HFFc6 (cell line): Measurements from ENCODE around the gene GCG. TPM values are rescaled to one million over a fixed set of nuclear protein-coding genes. Genes with fewer than 3 reads are reported as not detected.
A peak's percentile ranks its signal among the peaks of the same experiment; 100 is the strongest.

Source experiments
- DNase-seq: peaks from one replicate; pipeline ENCODE4 v3.0.0-alpha.2; 2018
- H3K27ac Mint-ChIP-seq: 2 replicates; pipeline ENCODE4 v1.8.0; 2020; ENCODE audit warnings: mild to moderate bottlenecking, mixed read lengths
- H3K27me3 Mint-ChIP-seq: 2 replicates; pipeline ENCODE4 v1.8.0; 2021; ENCODE audit warnings: mild to moderate bottlenecking, moderate library complexity, mixed read lengths; ENCODE audit not compliant: insufficient read depth
- H3K36me3 Mint-ChIP-seq: 2 replicates; pipeline ENCODE4 v1.8.0; 2021; ENCODE audit warnings: low read depth, mixed read lengths
- H3K4me1 Mint-ChIP-seq: 2 replicates; pipeline ENCODE4 v1.8.0; 2020; ENCODE audit warnings: low read depth, mixed read lengths
- H3K4me3 Mint-ChIP-seq: 2 replicates; pipeline ENCODE4 v1.8.0; 2020; ENCODE audit warnings: mild to moderate bottlenecking, moderate library complexity, mixed read lengths
- H3K9me3 Mint-ChIP-seq: 2 replicates; pipeline ENCODE4 v1.8.0; 2020; ENCODE audit warnings: mild to moderate bottlenecking, mixed read lengths
- CTCF ChIP-seq: fragments of 200-600 bp; sonication (generic); IDR thresholded peaks from 2 replicates; pipeline ENCODE4 v1.5.0; 2021; ENCODE audit warnings: antibody characterized with exemption, mild to moderate bottlenecking
- total RNA-seq, 6 experiments: library from RNA; stranded (reverse); fragmentation: NEBNext Ultra II Directional; extraction: Animal tissue kit (Norgen Biotek cat#: 25700); gene quantifications; 2 replicates in 1 of 6; 3 replicates in 5 of 6; pipeline ENCODE4 v1.2.3, GENCODE V29; 2021

Gene GCG
- total RNA-seq, 6 experiments from 2014 or later = not detected

- Mint-ChIP-seq H3K4me1 (peaks cover 25% of the 10 kb centered on the region), H3K4me3 (no peak overlapping the region), H3K27me3 (no peaks in the 10 kb centered on the region), H3K36me3 (peaks cover 15% of the 10 kb centered on the region), H3K9me3 (no peaks in the 10 kb centered on the region), H3K27ac (no peak overlapping the region)
- no peak for DNase-seq
- no peak for TF ChIP-seq CTCF
These were observed 14.1 kb upstream of the GCG start for GRCh38 chr2:162166174-162166573.

GRCh38 chr2:162164802-162165201 lies 12.8 kb upstream of the GCG start:
- DNase-seq = no peak
- Mint-ChIP-seq H3K36me3 (peaks cover 13% of the 10 kb centered on the region), H3K4me1 (peaks cover 25% of the 10 kb centered on the region), H3K27me3 (peaks cover under 1% of the 10 kb centered on the region; the same call in 1 of the 2 replicates), H3K4me3 (no peak overlapping the region), H3K27ac (no peak overlapping the region; the same call in 1 of the 2 replicates), H3K9me3 (no peaks in the 10 kb centered on the region)
- TF ChIP-seq CTCF = no peak

- Mint-ChIP-seq H3K27ac (no peak overlapping the region), H3K9me3 (no peaks in the 10 kb centered on the region), H3K4me3 (no peak overlapping the region), H3K4me1 (peaks cover 12% of the 10 kb centered on the region), H3K36me3 (no peaks in the 10 kb centered on the region), H3K27me3 (peaks cover 3% of the 10 kb centered on the region)
- no peak for DNase-seq
- TF ChIP-seq CTCF = no peak
These were observed 7.4 kb upstream of the GCG start for GRCh38 chr2:162159446-162159845.

- Mint-ChIP-seq H3K27ac (no peak overlapping the region), H3K4me3 (no peak overlapping the region), H3K4me1 (peaks cover 7% of the 10 kb centered on the region; the same call in 1 of the 2 replicates), H3K27me3 (peaks cover 3% of the 10 kb centered on the region), H3K36me3 (no peaks in the 10 kb centered on the region), H3K9me3 (no peaks in the 10 kb centered on the region)
- no peak for TF ChIP-seq CTCF
- no peak for DNase-seq
These were observed 4.1 kb upstream of the GCG start for GRCh38 chr2:162156149-162156548.

GRCh38 chr2:162155093-162155492 lies 3.0 kb upstream of the GCG start:
- no peaks in the 10 kb centered on the region for H3K9me3 Mint-ChIP-seq
- DNase-seq = no peak
- H3K4me3 Mint-ChIP-seq = no peak overlapping the region
- H3K27me3 Mint-ChIP-seq = peaks cover 3% of the 10 kb centered on the region
- H3K4me1 Mint-ChIP-seq = peaks cover 7% of the 10 kb centered on the region; the same call in 1 of the 2 replicates
- TF ChIP-seq CTCF = peak; percentile 56; the same call in 1 of the 2 replicates
- H3K36me3 Mint-ChIP-seq = no peaks in the 10 kb centered on the region
- H3K27ac Mint-ChIP-seq = no peak overlapping the region
